Measurements from ENCODE around the gene AHI1.
"Not testable (repeated sequence)": the region's sequence is repeated elsewhere in the genome, so short reads cannot be mapped to it uniquely, and the experiment has no call there.

GRCh38 chr6:135339920-135340319 is 157.6 kb downstream of the AHI1 start:
- not testable (repeated sequence) for TF ChIP-seq POLR2A, CTCF (IDR thresholded peaks at IDR 0.05)
